HG03457 (cell line): ENCODE data around the gene FGFR3.

Experiments
- ATAC-seq: cut with Tn5 transposase; IDR thresholded peaks from one replicate; pipeline ENCODE4 v1.9.1; 2021; ENCODE audit warnings: moderate number of reproducible peaks; ENCODE audit not compliant: unreplicated experiment

The FGFR3 gene

DNA sequence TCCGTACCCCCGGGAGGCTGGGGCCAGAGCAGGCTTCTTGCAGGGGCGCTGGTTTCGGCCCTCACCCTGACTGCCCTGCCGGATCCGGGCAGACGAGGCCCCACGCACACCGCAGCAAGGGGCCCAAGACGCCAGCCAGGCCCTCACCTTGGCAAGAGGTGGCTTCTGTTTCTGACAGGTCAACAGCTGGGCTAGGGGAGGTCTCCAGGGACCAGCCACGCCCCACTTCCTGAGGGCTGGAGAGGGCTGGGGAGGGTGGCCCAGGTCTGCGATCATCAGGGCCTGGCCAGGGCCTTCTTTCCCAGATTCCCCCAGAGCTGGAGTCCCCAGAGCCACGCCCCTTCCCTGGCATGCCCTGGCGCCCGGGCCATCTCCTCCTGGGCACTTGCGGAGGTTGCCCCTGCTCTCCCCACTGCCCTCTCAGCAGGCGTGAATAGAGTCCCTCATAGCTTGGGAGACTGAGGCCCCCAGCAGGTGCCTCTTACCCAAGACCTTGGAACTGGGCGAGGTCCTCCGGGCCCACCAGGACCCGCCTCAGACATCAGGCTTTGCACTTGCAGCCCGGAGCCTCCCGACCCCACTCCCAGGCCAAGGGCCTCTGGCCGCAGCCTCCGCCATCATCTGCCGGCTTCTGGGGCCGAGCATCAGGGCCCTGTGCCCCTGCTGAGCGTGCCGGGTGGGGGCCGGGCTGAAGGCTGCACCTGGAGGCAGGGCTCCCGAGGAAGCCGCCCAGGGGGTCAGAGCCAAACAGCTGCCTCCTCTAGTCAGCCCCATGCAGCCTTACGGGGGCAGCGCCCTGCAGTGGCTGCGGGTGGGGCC lies 6.3 kb upstream of the FGFR3 start:
- ATAC-seq: no peak

DNA sequence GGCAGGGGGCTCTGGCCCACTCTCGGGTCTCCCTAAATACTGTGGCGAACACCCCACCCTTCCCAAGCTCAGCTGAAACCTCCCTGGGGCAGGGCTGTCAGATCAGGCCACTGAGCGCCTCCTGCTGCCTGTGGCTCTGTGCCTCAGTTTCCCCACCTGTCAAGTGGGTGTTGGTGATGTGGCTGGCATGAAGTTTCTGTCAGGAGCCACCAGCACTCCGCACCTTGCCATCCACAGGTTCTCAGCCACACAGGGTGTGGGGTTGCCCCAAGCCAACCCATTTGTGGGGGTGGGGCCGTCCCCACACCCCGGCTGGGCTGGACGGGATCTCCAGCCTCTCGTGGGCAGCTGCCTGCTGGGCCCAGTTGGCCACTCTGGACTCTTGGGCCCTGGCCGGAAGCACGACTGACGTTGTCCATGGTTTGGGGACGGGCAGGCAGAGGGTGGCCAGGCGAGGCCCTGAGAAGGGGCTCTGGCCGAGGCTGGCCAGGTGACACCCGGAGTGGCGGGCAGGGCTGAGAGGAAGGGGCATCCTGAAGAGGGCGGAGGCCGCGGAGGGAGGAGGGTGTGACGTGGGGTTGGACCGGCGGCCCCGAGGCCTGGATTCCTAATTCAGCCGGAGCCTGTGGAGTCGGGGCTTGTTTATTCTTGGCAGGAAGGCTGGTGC lies 5.5 kb upstream of the FGFR3 start:
- no peak for ATAC-seq

DNA sequence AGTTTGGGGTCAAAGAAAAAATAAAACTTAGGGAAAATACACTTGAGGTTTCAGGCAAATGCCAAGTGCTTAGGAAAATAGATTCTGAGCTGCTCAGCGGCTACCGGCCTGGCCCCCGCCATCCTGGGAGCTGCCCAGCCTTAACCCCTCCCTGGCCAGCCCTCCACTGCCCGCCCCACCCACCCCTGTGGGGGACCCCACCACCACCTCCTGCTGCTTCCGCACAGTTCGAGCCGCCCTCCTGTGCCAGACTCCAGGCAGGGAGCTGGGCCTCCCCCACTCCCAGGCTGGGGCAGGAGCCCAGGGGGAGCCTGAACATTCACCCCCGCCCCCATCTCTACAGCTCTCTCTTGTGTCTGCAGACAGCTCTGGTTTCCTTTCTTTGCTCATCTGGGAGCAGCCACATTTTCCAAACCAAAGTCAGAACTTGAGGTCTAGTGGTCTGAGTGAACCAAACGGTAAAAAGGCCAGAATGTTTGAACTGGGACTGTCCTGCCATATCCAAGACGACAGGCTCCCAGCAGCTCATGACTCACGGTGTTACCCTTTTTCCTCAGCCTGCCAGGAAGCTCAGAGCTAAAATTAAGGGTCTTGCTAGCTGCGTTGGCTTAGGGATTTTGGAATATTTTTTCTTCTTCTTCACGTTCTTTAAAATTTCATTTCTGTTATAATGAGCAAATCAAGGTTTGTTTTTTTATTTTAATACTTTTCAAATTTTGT lies 4.7 kb upstream of the FGFR3 start:
- no peak for ATAC-seq

DNA sequence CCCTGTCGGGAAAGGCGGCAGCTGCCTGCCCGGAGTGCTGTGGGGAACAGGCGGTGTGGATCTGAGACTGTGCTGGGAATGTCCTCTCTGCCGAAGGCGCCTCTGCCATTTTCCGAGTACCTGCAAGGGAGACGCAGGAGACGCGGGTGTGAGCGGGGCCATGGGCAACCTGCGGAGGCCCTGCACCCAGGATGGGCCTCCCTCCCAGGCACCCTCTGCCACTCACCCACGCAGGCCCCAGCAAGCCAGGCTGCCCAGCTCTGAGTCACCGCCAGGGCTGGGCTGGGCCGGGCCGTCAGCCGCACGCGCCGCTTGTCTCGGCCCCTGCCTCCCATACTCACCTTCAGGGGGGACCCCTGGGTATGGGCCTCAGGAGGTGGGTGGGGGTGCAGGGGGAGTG lies 3.5 kb upstream of the FGFR3 start:
- ATAC-seq: no peak

DNA sequence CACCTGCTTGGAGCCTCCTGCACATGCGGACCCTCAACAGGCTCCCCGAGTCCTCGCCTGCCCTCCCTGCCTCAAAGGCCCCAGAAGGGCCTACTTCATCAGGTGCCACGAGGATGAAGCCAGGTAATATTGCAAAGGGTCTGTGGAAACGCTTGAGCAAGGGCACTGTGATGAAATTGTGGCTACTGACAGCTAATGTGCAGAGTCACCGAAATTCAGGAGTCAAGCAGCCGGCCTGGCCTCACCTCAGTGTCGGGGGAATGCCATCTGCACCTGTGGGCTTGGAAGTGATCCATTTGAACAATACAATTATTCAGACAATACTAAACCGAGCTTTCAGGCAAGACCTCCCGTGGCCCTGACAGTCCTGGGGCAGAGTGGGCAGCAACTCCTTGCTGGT lies 3.1 kb upstream of the FGFR3 start:
- no peak for ATAC-seq

DNA sequence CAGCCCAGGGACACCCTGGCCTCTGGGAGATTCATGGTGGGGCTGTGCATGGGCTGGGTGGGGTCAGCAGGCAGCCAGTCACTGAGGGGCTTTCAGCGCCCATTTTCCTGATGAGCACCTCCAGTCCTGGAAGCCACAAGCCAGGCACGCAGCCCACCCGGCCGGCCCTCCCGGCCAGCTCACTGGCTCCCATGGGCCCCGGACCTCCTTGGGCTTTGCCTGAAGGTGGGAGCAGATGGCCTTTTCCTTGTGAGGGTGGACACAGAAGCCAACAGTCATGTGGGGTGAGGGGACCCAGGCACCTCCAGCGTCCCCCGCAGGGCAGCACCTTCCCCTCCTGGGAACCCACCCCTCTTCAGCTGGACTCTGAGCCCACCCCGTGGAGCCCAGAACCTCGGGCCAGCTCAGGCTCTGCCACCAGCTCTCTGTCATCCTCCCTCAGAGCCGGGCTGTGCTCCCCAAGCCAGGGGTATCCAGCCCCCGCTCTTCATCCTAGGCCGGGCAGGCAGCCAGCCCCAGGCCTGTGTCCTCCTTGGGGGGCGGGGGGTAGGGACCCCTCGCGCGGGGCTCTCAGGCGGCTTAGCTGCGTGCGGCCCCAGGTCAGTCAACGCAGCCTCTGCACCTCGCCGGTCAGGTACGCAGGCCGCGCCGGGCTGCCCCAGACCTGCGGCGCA lies 798 bp upstream of the FGFR3 start:
- no peak for ATAC-seq

DNA sequence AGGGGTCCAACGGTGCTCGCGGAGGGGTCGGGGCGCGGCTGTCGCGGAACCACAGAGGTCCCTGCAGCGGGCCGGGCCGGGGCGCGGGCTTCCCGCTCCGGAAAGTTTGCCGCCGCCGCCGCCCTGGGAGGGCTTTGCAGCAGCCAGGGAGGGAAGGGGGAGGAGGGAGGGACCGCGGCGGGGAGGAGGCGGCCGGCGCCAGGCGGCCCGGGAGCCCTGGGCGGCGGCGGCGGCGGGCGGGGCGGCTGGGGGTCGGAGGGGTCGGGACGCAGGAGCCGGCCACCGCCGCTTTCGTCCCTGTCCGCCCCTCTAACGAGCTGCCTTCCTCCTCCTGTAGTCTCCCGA lies 375 bp downstream of the FGFR3 start:
- no peak for ATAC-seq

DNA sequence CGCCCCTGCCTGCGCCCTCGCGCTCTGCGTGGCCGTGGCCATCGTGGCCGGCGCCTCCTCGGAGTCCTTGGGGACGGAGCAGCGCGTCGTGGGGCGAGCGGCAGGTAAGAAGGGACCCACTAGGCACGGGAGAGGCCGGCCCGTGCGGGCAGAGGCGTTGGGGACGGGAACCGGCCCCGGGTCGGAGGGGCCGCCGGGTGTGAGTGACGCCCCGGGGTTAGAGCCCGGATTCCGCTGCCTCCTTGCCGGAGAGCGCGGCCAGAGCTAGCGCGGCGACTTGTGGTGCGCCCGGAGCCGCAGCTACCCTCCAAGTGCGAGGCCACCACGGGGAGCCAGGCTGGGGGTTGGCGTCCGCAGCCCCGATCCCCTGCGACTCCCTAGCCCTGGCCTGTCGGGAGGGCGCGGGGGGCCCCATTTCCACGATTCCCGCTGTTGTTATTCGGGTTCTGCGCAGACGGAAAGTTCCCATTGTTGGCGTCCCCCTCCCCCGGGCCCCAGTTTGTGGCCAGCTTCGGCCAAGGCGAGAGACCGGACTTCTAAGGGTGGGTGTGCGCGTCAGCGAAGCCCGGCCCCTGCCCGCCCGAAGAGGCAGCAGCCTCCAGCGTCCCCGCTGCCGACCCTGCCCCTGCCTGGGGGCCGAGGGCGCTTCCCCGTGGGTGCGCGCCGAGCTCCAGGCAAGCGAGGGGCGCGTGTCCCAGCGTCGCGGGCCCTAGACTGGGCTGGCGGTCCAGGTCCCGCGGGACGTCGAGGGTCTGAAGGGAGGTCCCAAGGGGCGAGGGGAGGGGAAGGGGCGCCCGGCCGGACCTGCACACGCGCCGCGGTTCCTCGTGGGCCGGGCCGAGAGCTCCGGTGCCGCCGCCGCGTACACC lies 1.1 kb downstream of the FGFR3 start:
- no peak for ATAC-seq

DNA sequence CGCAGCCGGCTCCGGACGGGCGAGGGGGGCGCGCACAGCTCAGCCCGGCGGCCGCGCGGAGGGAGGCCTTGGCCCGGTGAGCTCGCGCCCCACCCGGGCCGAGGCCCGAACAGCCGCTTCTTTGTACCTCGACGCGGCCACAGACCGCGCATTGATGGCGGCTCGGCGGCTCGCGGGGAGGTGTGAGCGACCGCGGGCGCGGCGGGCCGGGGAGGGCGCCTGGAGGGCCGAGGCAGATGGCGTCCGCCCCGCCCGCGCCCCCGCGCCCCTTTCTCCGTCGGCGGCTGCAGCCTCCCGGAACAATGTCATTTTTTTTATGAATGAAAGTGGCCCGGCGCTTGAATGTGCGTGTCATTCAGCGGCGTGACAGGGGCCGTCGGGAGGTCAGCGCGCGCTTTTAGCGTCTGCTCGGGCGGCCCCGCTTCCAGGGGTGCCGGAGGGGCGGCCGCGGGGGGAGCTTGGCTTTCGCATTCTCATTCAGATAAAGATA lies 1.8 kb downstream of the FGFR3 start:
- no peak for ATAC-seq

DNA sequence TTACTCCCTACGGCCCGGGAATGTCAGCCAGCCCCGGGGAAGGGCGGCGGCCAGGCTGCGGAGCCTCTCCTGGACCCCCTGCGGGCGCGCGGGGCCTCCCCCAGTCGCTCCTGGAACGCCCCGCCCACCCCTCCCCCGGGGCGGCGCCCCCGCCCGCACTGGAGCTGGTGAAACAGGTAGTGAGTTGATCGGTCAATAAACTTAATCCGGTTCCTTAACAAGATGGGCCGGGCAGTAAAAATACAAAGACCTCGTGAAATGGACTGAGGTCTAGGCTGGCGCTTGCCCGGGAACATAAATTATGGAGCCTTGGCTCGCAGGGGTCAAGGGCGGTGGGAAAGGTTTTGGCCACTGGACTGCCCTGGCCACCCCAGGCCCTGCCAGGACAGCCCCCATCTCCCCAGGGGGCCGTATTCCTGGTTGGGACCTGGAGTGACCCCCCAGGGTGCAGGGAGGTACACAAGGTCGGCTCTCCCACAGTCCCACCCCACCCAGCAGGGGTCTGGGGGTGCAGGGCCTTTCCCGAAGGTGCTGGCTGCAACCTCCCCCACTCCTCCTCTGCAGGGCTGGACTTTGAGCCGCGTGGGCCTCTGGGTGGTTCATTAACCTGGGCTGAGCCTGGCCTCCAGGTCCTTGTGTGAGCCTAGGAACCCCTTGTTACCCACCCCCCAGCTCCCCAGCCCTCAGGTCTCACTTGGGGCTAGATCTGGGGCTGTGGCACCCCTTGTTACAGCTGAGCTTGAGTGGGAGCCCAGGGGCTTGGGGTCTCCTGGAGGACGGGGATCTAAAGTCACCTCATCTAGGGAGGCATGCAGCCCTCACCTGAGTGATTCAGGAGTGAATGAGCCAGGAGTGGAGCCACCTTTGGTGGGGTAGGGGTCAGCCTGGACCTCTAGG lies 2.5 kb downstream of the FGFR3 start:
- ATAC-seq: no peak

DNA sequence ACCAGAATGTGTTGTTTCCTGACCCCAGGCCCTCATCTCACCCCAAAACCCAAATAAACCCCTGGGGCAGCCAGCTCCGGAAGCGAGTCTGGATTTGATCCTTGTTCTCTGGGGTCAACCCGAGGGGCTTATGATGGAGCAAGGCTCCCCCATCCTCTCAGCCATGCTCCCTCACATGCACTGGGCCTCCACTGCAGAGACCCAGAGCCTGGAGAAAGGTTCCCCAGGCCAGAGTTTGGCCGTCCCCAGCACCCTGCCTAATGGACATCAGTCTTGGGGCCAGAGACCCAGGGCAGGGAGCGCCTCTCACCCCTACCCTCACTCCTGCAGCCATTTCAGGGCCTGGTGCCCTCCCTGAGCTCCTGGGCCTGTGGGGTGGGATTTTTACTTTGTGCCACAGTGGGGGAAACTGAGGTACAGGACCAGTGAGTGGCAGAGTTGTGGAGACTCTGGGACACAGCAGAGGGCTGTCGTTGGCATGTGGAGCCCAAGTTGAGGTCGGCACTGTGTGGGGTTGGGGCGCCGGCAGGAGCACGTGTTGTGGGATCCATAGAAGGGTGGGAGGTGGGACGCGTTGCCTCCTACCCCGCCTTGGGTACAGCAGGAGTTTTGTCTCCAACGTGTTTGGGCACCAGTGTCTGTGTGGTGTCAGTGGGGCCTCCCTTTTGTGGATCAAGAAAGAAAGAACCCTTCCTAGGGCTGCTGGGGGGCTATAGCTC lies 3.6 kb downstream of the FGFR3 start:
- no peak for ATAC-seq

DNA sequence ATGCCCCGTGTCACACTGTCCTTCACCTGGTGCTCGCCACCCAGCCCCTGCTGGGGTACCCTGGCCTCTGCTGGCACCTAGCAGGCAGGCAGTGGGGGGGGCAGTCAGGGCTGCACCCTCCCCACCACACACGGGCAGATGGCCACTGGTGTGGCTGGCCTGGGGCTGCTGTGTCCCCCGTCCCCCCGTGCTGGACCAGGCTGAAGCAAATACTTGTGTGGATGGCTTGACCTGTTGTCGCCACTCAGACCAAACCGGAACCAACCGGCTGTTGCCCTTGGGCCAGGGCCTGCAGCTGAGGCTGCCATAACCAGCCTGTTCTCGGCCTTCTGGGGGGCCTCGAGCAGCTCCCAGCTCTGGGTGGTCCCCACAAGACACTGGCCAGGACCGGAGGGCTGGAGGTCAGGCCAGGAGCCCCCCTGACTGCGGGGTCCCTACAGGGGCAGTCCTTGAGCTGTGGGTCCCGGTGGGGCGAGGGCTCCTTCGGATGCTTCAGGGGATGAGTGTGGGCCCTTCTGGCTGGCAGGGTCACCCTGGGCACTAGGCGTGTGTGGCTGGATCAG lies 4.3 kb downstream of the FGFR3 start:
- ATAC-seq: no peak

DNA sequence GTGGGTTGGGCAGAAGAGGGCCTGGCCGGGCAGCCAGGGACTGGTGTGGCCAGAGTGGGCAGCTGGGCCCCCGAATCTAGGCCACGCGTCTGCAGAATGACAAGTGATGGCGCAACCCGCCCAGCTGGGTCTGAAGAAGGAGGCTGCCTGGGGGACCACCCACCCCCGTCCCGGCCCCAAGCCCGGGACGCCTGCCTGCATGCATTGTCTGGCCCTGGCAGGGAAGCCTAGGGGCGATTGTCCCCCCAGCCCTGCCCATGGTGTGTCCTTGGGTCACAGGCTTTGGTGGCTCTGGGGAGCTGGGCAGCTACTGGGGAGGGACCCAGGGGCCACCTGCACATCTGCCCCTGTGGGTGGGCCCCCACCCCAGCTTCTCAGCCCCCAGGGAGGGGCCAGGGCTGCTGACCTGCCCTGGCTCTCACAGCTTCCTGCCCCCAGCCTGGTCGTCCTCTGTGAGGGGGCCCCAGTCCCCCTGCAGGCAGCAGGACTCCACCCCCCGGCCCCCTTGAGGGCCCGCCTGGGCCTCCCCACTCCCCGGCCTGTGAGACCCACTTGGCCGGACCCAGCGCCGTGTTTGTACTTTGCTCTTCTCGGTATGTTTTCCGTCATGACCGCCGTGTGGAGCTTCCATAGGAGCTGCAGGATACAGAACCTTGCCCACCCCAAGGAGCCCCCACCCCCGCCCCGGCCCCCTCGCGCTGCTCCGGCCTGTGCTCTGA lies 4.9 kb downstream of the FGFR3 start:
- ATAC-seq: no peak

DNA sequence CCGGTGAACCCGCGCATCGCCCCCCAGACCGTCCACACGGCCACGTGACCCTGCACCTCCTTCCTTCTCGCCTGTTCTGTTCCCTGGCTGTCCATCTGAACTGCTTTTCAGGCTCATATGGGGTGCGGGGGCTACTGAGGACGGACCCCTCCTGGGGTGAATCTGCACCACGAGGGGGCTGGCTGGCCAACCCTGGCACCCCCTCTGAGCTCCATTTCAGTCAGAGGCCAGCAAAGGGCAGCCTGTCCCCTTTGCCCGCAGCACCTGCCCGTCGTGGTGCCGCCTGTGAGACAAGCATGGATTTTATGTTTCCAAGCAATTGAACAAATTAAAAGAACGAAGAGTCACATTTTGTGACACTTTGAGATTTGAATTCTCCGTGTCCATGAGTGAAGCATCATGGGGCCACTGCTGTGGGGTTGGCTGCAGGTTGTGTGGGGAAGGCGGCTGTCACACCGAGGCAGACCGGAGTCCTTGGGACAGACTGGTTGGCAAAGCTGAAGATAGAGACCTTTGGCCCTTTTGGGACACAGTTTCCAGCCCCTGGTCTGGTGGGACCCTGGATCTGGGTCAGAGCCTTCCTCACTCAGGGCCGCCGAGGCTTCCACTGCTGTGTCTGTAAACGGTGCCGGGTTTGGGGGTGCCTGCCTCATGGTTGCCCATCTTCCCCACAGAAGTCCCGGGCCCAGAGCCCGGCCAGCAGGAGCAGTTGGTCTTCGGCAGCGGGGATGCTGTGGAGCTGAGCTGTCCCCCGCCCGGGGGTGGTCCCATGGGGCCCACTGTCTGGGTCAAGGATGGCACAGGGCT lies 5.7 kb downstream of the FGFR3 start:
- no peak for ATAC-seq

DNA sequence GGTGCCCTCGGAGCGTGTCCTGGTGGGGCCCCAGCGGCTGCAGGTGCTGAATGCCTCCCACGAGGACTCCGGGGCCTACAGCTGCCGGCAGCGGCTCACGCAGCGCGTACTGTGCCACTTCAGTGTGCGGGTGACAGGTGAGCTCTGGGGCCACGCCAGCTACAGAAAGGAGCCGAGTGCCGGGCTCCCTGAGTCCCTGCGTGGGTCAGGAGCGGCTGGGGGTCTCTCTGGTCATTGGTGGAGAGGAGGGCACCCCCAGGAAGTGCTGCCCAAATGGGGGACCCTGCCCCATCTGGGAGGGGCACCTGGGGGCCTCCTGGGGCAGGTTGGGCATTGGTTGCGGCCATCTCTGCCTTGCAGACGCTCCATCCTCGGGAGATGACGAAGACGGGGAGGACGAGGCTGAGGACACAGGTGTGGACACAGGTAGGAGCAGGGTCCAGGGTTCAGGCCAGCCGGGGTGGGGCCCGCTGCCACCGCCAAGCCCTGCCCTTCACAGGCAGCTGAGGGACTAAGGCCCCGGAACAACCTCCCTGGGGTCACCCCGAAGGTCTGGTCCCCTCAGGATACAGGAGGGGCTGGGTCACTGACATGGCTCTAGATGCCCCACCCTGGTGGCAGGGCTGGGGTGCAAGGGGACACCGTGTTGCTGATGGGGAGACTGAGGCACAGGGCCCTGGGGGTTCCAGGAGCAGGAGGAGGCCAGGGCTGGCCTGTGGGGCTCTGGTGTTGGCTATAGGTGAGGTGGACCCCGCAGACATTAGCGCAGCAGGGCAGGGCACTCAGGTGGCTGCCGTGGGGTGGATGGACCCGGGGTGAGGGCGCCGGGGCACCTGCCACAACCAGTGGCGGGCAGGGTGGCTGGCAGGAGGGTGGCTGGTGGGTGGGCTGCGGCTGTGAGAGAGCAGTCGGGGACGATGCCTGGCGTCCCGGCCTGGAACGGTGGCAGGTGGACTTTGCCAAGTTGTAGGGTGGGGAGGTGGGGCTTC lies 6.6 kb downstream of the FGFR3 start:
- no peak for ATAC-seq

DNA sequence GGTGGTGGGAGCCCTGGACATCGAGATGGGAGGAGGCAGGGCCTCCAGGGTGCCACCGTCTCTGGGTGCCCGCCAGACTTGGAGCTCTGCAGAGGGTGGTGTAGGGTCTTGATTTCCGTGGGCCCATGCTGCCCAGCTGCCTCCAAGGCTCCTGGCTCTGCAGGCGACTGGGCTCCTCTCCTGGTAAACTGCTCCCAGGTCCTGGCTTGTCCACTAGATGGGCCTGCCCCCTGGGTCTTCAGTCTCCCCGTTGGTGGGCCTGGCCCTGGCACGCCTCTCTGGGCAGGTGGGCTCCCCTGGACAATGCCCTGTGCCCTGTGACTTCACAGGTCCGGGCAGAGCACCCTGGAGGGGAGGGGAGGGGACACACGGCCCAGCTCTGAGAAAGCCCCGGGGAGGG lies 7.7 kb downstream of the FGFR3 start:
- ATAC-seq: no peak
